OCI-LY1 (cell line): ENCODE results near the gene PCGF3.

Experiments used
- EZH2 ChIP-seq: fragments of 200-600 bp; sonication (generic), shearing (Covaris generic); IDR thresholded peaks from 2 replicates; pipeline ENCODE4 v1.8.0; 2017; ENCODE audit warnings: borderline replicate concordance, mixed run types, mild to moderate bottlenecking, antibody characterized with exemption, low read length, moderate library complexity, mixed read lengths
- TF ChIP-seq, protein P1 (sequence below): fragments of 200-600 bp; sonication (generic), shearing (Covaris generic); IDR thresholded peaks from 2 replicates; pipeline ENCODE4 v1.5.1; 2017; ENCODE audit warnings: mild to moderate bottlenecking, antibody characterized with exemption, low read length, moderate library complexity, mixed read lengths

DNA sequence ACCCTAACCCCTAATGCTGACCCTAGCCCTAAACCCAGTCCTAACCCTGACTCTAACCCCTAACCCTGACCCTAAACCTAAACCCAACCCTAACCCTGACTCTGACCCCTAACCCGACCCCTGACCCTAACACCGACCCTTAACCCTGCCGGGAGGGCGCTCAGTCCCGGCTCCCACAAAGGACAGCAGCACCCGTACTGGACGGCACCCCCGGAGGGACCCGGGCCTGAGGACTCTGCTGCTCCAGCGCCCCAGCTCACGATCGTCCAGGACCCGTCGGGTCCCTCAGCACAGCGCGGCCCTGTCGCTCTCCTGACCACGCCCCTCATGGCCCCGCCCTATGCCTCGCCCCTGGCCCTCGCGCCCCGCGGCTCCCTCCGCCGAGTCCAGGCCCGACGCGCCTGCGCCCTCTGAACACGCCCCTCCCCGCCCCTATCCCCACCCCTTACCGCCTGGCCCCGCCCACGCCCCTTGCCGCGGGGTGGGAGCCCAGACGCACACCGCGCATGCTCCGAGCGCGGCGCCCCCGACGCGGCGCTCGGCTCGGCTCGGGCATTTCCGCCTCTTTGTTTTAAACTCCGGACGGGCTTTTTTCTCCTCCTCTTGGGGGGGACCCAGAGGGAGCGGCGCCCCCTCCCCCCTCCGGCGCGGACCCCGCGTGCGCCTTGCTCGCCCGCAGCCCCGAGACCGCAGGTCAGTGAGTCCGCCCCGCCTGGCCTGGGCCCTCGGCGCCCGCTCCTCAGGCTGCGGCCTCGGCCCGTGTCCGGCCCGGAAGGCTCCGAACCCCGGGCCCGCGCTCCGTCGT is at the start of gene PCGF3:
- TF ChIP-seq, protein P1, sequence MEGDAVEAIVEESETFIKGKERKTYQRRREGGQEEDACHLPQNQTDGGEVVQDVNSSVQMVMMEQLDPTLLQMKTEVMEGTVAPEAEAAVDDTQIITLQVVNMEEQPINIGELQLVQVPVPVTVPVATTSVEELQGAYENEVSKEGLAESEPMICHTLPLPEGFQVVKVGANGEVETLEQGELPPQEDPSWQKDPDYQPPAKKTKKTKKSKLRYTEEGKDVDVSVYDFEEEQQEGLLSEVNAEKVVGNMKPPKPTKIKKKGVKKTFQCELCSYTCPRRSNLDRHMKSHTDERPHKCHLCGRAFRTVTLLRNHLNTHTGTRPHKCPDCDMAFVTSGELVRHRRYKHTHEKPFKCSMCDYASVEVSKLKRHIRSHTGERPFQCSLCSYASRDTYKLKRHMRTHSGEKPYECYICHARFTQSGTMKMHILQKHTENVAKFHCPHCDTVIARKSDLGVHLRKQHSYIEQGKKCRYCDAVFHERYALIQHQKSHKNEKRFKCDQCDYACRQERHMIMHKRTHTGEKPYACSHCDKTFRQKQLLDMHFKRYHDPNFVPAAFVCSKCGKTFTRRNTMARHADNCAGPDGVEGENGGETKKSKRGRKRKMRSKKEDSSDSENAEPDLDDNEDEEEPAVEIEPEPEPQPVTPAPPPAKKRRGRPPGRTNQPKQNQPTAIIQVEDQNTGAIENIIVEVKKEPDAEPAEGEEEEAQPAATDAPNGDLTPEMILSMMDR = no peak
- TF ChIP-seq EZH2 = no peak
